Skeletal muscle cell (primary cell): ENCODE results near the gene TTLL10.

ENCODE experiments used
- DNase-seq: peaks from one replicate; pipeline ENCODE4 v3.0.0-alpha.2; 2010; ENCODE audit warnings: low read depth
- H3K4me3 ChIP-seq: 2 replicates; pipeline ENCODE4 v1.5.1; 2011; ENCODE audit warnings: low read depth, mild to moderate bottlenecking, control low read depth, low read length, moderate library complexity

The TTLL10 gene

DNA sequence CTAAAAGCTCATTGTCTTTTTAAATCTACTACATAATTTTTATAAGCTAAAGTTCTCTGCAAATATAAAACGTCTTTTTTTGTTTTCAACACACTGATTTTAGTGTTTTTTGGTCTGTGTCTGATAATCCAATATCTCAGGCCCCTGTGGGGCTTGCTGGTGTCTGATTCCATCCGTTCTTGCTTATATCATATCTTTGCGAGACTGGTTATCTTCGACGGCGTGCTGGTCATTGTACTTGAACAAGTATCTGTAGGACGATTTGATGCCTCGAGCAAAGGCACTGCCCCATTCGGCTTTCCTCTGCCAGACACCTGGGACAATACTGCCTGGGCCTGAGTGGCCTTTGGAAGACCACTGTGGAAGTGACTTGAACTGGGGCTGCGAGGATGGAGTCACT is 18.4 kb upstream of the TTLL10 start:
- no peak for DNase-seq
- no peak overlapping the region for H3K4me3 ChIP-seq

DNA sequence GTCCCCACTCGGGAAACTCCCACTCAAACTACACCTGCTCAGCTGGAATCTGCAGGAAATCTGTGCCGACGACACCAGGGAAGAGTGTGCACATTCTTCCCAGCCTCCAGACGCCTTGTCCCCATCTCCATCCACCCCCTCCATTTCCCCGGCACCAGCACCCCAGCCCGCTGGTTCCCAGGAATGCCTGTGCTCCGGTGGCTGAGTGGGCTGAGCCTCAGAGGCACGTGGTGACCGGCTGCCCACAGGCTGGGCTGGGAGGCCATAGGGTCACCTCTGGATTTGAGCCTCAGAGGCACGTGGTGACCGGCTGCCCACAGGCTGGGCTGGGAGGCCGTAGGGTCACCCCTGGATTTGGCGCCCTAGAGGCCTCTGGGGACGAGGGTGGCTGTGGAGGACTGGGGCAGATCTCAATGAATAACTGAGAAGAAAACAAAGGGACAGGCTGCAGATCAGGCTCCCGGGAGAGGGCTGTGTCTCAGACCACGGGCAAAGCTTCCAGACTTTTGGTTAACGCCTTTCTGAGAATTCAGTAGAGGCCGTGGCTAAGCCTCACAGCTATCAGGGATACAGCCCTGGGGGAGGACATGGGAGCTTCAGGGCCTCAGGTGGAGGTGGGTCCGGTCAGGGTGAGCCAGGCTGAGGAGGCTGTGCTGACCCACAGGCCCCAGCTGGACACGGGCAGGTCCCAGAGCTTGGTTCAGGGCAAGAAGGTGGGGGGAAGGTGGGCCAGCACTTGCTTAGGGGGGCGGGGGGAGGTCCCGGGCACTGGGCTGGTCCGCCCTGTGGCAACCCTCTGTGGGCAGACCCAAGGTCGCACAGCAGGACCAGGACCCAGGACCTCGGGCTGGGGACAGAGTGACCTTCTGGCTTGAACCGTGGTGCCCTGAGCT is 17.3 kb upstream of the TTLL10 start:
- no peak overlapping the region for H3K4me3 ChIP-seq
- DNase-seq, result no peak

DNA sequence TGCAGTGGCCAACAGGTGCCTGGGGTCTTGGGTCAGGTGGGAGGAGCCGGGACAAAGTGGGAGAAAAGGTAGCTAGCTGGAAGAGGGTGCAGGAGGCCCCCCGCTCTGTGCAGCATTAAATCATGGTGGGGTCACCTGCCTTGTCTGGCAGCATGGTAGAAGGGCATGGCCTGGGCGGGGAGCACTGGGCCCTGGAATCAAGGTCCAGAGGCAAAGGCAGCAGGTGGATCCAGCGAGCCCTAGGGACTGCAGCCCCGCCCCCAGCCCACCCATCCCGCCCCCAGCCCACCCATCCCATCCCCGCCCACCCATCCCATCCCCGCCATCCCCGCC is 16.7 kb upstream of the TTLL10 start:
- DNase-seq, result no peak
- H3K4me3 ChIP-seq, result no peak overlapping the region

DNA sequence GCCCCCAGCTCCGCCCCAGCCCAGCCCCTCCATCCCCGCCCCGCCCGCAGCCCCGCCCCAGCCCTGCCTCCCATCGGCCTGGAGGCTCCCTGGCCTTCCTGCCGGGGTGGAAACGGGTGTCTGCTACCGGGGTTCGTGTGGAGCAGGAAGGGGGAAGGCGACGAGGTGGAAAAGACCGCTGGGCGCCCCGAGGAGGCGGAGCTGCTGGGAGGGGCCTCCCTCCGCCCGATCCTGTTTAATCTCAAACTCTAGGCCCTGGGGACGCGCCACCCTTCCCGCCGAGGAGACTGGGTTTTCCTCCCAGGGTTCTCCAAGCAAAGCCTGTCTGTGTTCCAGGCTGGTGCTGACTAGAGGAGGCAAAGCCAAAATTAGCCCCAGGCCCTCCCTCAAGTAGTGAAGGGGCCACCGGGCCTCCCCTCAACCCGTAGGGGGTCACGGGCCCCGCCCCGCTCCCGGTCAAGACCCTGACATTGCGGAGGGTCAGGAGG is 16.2 kb upstream of the TTLL10 start:
- H3K4me3 ChIP-seq, result peak overlapping the region; percentile 54
- peak; percentile 41 for DNase-seq

DNA sequence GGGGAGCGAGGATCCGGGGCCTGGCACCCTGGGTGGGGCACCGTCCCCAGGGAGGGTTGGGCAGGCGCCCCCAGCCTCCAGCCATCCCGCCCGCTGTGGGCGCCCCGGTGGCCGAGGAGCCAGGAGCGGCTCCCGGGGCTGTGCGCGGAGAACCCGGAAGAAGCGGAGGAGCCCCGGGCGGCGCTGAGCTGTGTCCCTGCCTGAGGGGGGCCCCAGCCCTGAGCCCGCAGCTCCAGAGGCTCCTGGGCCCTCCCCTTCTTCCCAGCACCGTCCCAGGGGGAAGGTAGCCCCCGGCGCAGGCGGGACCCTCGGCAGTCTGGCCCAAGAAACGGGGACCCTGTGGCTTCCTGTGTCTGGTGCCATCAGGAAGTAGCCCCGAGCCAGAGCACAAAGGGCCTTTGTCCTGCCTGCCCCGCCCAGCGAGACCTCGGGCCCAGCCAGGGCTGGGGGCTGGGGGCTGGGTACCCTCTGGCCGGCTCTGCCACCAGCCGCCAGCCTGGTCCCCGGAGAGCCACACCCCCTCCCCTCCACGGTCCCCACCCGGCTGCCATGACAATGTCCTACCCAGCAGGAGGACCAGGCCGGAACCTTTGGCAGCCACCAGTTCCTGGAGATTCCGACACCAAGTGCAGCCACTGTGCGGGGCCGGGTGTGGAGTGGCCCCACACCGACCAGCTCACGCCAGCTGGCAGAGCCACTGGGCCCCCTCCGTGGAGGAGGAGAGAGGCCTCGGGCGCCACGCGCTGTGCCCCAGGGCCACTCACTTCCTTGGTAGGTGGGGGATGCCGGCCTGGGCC is 15.6 kb upstream of the TTLL10 start:
- peak overlapping the region; percentile 54 for H3K4me3 ChIP-seq
- DNase-seq, result no peak

DNA sequence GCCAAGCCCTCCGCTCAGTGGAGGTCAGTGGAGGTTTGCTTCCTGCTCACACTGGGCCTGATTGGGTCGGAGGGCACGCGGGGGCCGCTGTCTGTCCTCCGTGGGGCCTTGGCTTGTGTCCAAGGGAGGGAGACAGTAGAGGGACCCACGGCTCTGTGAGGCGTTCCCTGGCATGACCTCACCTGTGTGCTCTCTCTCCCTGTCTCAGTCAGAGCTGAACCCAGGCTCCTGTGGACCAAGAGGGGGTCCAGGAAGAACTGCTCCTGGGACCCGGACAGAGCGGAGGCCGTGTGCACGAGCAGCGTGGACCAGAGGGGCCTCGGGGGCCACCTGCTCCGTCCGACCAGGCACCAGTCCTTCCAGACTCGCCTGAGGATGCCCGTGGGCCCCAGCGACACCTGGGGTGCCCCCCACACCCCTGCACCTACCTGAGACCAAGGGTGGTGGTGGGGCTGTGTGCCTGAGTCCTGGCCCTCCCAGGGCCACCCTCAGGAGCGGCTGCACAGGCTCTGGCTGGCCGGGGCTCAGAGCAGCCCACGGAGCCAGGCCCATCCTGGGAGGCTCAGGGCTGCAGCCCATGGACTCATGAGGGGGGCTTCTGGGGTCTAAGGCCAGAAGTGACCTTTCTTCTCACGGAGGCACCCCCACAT is 13.3 kb upstream of the TTLL10 start:
- no peak overlapping the region for H3K4me3 ChIP-seq
- no peak for DNase-seq

DNA sequence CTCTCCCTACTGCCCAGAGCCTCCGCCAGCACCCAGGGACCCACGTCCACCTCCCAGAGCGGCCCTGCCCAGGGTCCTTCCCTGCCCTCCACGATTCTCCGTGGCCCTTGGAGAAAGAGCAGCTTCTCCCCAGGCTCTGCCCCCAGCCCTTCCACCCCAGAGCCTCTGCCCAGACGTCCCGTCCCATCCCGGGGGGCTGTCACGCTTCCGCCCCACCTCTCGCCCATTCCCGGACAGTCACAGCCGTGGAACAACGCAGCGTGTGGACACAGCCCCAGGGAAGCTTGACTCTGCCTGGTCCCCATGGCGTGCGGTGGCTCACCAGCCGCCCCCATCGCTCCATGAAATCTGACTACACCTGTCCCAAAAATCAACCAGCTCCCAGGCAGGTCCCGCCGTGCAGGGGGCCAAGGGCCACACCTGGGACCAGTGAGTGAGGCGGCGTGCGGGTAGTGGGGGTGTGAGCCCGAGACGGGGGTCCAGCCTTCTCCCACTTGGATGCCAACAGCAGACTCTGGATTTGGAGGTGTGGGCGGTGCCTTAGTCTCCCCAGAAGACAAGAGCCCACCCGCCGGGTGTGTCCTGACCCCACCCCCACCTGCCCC is 12.5 kb upstream of the TTLL10 start:
- no peak for DNase-seq
- H3K4me3 ChIP-seq, result no peak overlapping the region

DNA sequence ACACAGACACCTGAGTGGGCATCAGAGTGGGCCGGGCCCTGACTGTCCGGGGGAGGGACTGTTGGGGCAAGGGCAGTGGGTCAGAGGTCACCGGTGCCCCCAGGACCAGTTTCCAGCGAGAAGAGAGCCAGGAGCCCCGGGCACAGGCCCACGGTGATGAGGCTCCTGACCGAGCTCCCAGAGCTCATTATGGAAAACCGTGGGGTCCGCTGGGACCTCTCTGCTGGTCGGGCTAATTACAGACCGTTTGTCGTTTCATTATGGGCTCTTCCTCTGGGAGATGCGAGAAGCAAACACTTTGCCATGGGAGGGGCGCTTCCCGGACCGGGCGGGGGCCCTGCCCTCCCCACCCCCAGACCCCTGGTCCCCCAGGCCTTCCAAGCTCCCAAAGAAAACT is 12.0 kb upstream of the TTLL10 start:
- no peak for DNase-seq
- H3K4me3 ChIP-seq, result no peak overlapping the region

DNA sequence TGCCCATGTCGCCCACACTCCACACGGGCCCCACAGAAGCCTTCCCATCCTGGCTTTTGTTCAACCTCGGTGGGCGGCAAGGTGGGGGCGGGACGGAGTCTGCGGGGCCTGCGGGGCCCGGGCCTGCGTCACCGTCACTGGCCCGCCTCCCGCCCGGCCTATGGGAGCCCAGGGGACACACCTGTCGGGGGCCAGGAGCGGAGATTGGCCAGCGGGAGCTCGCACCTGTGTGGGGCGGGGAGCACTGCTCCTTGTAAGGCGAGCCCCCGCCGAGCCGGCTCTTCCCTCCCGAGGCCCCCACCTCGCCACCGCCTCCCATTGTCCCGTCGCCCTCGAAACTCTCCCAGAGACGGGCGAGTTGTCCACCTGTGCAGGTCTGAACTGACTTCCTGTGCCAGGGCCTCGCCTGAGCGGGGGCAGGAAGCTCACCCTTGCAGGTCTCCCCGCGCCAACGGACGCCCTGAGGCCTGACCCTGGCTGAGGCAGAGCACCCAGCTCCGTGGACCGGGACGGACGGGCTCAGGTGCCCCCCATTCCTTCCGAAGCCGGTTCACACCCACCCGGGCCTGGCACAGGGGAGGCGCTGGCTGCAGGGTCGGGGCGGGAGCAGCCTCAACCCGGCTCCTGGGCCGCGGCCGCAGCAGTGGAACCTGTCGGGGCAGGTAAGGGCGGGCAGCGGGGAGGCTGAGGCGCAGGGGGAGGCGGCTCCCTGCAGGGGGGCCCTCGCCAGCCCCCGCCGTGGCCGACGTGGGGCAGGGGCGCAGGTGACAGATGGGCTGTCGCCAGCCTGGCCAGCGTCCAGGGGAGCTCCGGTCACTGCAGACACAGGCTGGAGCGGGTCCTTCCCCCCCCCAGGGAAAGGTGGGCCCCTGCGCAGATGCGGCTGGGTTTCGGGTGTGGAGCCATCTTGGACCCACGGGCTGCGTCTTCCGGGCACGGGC is 10.8 kb upstream of the TTLL10 start:
- no peak for DNase-seq
- no peak overlapping the region for H3K4me3 ChIP-seq

DNA sequence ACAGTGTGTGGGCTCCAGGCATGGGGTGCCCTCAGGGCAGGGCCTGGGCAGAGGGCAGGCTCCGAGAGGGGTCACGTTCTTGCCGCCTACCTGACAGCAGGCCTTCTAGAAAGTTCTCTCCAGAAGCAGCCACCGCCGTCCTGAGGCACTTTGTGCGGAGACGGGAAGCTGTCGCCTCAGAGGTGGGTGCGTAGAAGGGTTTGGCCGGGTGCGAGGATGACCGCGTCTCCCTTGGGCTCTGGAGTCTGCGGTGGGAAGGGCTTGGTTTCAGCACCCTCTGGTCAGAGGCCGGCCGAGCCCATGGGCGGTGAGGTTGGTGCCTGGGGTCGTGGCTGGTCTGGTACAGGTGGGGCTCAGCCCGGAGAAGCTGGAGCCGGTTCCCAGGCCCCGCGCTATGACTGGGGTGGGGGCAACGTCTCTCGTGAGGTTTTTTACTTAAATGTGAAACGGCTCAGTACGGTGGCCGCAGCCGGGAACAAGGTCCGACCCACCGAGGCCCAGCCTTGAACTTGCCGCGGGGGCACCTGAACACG is 10.1 kb upstream of the TTLL10 start:
- no peak for DNase-seq
- H3K4me3 ChIP-seq, result no peak overlapping the region

DNA sequence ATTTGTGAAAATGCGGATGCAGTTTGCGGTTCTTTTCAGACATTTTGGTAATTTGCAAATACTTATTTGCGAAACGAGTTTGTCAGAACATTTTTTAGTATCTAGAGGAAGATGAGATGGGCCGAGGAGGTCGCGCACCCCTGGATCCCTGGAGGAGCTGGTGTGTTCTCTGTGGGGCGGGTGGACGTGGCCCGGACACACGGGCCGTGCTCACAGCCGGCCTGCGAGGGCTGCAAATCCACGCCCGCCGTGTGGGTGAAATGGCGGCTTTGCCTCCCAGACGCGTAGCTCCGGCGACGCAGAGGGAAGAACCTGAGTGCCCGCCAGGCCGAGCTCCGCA is 9.3 kb upstream of the TTLL10 start:
- no peak for DNase-seq
- no peak overlapping the region for H3K4me3 ChIP-seq

DNA sequence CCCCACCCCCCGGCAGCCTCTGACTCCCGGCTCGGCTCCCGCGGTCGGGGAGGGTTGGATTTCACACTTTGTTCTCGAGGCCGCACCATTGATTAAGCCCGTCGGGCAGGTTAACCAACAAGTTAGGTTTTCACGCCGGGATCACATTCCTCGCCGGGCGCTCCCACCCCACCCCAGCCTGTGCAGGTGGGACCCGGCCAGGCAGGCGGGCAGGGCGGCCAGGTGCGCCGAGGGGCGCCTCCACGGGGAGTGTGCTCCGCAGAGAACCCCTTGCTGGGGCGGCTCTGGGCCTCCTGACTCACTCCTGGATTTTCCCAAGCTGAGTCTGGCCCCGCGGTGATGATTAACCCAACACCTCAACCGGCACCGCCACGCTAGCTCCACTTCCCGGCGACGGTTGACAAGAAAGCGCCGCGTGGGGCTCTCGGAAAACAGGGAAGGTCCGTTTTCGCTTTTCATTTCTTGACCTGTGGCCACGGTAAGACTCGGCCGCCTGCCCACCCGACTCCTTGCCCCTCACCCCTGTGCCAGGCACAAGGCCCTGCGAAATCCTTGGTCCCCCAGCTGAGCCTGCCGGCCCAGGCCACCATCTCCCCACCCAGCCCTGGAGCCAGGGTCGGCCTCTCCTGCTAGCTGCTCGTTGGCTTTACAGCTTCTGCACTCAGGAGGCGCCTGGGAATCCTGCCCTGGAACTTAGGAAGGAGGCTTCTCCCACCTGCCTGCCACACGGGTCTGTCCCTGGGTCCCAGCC is 8.8 kb upstream of the TTLL10 start:
- no peak for DNase-seq
- no peak overlapping the region for H3K4me3 ChIP-seq

DNA sequence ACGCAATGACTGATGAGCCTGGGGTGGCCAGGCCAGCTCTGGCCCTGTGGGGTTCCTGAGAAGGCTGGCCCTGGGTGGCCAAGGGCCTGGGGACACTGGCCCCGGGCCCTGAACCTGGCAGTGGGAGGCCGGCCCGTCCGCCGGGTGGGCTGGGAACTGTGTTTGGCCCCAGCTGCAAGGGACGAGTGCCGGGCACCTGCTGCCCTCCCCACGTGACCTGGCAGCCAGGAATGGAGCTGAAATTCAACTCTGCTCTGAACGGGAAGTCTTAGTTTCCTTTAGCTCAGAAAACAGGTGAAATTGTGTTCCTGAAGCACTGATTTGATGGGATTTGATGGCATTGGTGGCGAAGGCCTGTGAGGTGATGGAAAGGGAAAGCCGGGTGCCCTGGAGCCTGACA is 8.2 kb upstream of the TTLL10 start:
- no peak overlapping the region for H3K4me3 ChIP-seq
- no peak for DNase-seq

DNA sequence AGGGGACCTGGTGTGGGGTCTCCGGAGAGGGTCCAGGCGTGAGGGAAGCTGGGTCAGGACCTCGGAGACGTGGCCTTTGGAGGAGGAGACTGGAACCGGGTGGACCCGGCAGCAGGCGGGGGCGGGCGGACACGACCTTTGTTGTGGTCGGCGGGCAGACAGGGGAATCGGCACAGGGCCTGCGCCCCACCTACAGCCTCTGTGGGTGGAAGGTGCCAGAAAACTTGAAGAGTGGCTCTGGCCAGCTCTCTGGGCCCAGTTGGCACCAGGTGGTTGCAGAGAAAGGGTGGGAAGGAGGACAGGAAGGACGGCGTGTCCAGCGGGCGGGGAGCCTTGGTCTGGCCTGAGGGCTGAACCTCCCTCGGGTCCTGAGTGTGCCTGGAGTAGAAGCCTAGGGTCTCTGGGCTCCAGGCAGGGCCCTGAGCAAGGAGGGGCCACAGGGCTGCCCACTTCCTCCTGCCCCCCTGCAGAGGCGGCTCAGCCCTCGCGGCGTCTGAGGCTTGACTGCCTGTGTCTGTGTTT is 7.7 kb upstream of the TTLL10 start:
- DNase-seq, result no peak
- no peak overlapping the region for H3K4me3 ChIP-seq

DNA sequence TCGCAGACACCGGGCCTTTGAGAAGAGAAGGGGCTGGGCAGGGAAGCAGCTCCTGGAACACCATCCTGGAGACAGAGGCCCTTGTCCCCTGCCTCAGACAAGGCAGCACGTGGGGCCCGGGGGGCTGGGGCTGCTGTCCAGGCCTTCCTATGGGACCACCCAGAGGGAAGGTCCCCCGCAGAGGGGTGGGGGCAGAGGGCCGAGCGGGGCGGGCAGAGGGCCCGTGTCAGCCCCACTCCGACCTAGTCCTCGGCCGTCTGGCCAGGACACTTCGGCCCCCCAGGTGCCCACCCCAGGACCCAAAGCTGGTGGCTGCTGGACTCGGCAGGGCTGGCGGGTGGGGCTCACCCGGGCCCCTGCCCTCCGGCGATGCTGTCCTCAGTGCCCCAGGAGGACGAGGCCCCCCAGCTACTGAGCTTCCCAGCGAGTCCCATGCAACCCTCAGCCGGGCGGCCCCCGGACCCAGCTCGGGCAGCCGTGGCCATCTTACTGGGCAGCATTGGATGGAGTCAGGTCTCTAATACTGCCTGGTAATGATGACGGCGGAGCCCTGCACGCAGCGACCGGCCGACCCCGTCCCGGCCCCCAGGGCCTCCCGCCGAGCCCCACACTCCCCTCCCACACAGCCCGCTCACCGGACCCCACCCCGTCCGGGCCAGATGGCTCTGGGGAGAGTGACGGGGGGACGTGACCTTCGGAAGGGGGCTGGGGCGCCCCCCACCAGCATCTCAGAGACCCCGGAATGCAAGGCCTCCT is 6.9 kb upstream of the TTLL10 start:
- DNase-seq, result no peak
- no peak overlapping the region for H3K4me3 ChIP-seq

DNA sequence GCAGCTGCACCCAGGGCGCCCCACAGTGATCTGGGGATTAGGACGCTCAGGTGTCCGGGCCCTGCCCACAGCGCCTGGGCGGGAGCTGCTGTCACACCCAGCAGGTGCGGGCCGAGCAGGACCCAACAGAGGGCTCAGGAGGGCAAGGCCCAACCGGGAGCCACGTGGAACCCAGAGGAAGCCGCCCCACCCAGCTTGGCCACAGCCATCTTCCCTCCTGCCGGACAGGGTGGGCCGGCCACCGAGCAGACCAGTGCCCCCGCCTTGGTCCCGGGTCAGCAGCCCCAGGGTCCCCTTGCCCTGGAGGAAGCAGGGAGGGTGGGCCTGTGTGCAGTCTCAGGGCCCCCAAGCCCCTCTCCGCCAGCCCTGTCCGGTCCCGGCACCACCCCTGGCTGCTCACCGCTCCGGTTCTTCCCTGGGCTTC is 6.3 kb upstream of the TTLL10 start:
- H3K4me3 ChIP-seq, result no peak overlapping the region
- DNase-seq, result no peak

DNA sequence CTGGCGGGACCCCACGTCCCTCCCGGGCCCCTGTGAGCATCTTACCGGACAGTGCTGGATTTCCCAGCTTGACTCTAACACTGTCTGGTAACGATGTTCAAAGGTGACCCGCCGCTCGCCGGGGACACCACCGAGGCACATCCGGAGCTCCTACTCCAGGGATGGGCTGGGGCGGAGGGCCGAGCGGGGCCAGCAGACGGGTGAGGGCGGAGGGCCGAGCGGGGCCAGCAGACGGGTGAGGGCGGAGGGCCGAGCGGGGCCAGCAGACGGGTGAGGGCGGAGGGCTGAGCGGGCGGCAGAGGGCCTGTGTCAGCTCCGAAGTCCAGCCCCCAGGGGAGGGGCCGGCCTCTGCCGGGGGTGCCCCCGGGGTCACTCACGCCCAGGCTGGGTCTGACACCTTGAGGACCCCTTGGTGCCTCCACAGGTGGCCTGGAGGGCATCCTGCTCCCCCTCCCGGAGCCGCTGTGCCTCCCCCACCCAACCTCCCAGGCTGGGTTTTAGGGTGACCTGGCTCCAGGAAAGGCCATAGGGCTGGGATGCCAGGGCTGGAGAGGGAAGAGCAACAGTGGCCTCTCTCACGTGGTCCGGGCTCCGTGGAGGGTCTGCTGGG is 5.7 kb upstream of the TTLL10 start:
- no peak overlapping the region for H3K4me3 ChIP-seq
- no peak for DNase-seq
